ENCODE results near the gene TBC1D19. TPM values are rescaled to one million over a fixed set of nuclear protein-coding genes. Genes with fewer than 3 reads are reported as not detected.

Gene TBC1D19
- total and polyA plus RNA-seq, 2 of the 4 experiments (the other 2 are of a cell fraction) = 9.9 to 17.6 TPM

GRCh38 chr4:26757751-26758150 is 173.9 kb downstream of the TBC1D19 start:
- Histone ChIP-seq H3K4me2 (ENCODE audit: low read depth, low read length) (no peak overlapping the region), H2BK5ac (ENCODE audit: low read depth, low read length, poor library complexity, severe bottlenecking) (no peak overlapping the region), H3K14ac (replicated peaks; ENCODE audit: low read depth, low read length) (no peak overlapping the region), H4K91ac (ENCODE audit: insufficient read depth, low read depth, low read length) (no peak overlapping the region), H4K8ac (ENCODE audit: low read depth in 2 of 2, low read length in 2 of 2) (no peak overlapping the region), H4K20me1 (ENCODE audit: insufficient read depth, low read length) (no peaks in the 10 kb centered on the region), H3K4me3 (ENCODE audit: insufficient read depth, low read depth, low read length) (no peak overlapping the region), H3K18ac (ENCODE audit: low read depth, low read length) (no peak overlapping the region), H3K79me1 (ENCODE audit: low read depth in 1 of 2, low read length in 2 of 2) (no peaks in the 10 kb centered on the region), H3K4ac (ENCODE audit: low read depth, low read length) (no peak overlapping the region), H3K9ac (ENCODE audit: low read depth, low read length) (no peak overlapping the region), H3K23ac (ENCODE audit: low read depth, low read length) (no peak overlapping the region), H2BK15ac (ENCODE audit: low read depth, low read length) (no peak overlapping the region), H3K36me3 (ENCODE audit: control insufficient read depth, insufficient read depth, low read length) (0 out of 2 replicates have a peak, but pooled peaks cover 1% of the 10 kb centered on the region), H3K27me3 (ENCODE audit: control insufficient read depth, insufficient read depth, low read length) (no peaks in the 10 kb centered on the region), H2AK5ac (ENCODE audit: low read depth, low read length) (no peak overlapping the region), H3K9me3 (ENCODE audit: control insufficient read depth, insufficient read depth, low read length) (no peaks in the 10 kb centered on the region), H2AFZ (replicated peaks; ENCODE audit: low read length, poor library complexity) (no peak overlapping the region), H2AK9ac (replicated peaks; ENCODE audit: low read depth, low read length, poor library complexity) (no peak overlapping the region), H3K27ac (ENCODE audit: insufficient read depth, low read length) (no peak overlapping the region), H2BK120ac (ENCODE audit: low read depth, low read length) (no peak overlapping the region), H2BK20ac (ENCODE audit: low read depth, low read length) (no peak overlapping the region), H3K56ac (ENCODE audit: extremely low read depth, insufficient read depth, low read length) (no peak overlapping the region), H3K9me1 (ENCODE audit: insufficient read depth, low read length) (no peaks in the 10 kb centered on the region), H3K4me1 (ENCODE audit: control insufficient read depth, insufficient read depth, low read length) (peaks cover 4% of the 10 kb centered on the region), H4K5ac (ENCODE audit: low read depth, low read length) (no peak overlapping the region)
- WGBS, 2 experiments (ENCODE audit: extremely low coverage in 2 of 2, insufficient read length in 1 of 2) = 80% methylated on average over 1 of the region's 1 CpG; no CpG with 5 or more reads in 1 of the 2 experiments
- no peak for ATAC-seq (ENCODE audit: low read depth)
- ChIA-PET CTCF (no interaction called here), POLR2A (ENCODE audit: unreplicated experiment) (no interaction called here)
- DNase-seq = no peak
- dilution Hi-C loops (cut with HindIII; ENCODE audit: low sequenced_read_pairs, unreplicated experiment) = no loop called here
- BruUV-seq (replicated peaks) = no TSS peak
- TF ChIP-seq RCOR1 (IDR thresholded peaks at IDR 0.05; ENCODE audit: insufficient replicate concordance, low read length) = no peak
- TF ChIP-seq RFX5 (IDR thresholded peaks at IDR 0.05; ENCODE audit: low read depth, low read length) = no peak
- no peak for TF ChIP-seq USF2 (IDR thresholded peaks at IDR 0.05; ENCODE audit: low read depth, low read length)
- TF ChIP-seq SMC3 (IDR thresholded peaks at IDR 0.05; ENCODE audit: low read depth, low read length) = no peak
- TF ChIP-seq BHLHE40 (IDR thresholded peaks at IDR 0.05; ENCODE audit: low read depth, low read length) = no peak
- no peak for TF ChIP-seq MXI1 (IDR thresholded peaks at IDR 0.05; ENCODE audit: borderline replicate concordance, low read depth, low read length)
- no peak for TF ChIP-seq FOS (IDR thresholded peaks at IDR 0.05; ENCODE audit: low read depth, low read length)
- TF ChIP-seq CTCF (conservative IDR thresholded peaks at IDR 0.05; ENCODE audit: low read depth, low read length) = no peak
- no peak for TF ChIP-seq ELK1 (IDR thresholded peaks at IDR 0.05; ENCODE audit: borderline replicate concordance, low read depth, low read length)
- TF ChIP-seq MAFK (IDR thresholded peaks at IDR 0.05; ENCODE audit: low read depth, low read length) = no peak
- TF ChIP-seq NFE2L2 (IDR thresholded peaks at IDR 0.05; ENCODE audit: low read depth, low read length) = no peak
- TF ChIP-seq CEBPB (IDR thresholded peaks at IDR 0.05; ENCODE audit: low read depth, low read length) = no peak
- TF ChIP-seq POLR2A (IDR thresholded peaks at IDR 0.05; ENCODE audit: low read depth, low read length) = no peak
- in situ Hi-C loops (cut with MboI; ENCODE audit: low sequenced_read_pairs) = no loop called here
- intact Hi-C loops (cut with micrococcal nuclease) = no loop called here

Data from IMR-90 (cell line).